ENCODE results near the gene GTF3C4. TPM values are rescaled to one million over a fixed set of nuclear protein-coding genes. Genes with fewer than 3 reads are reported as not detected.

GTF3C4 gene
- polyA plus RNA-seq, 1 of the 3 experiments (the other 2 are of a cell fraction): 2.8 TPM

DNA sequence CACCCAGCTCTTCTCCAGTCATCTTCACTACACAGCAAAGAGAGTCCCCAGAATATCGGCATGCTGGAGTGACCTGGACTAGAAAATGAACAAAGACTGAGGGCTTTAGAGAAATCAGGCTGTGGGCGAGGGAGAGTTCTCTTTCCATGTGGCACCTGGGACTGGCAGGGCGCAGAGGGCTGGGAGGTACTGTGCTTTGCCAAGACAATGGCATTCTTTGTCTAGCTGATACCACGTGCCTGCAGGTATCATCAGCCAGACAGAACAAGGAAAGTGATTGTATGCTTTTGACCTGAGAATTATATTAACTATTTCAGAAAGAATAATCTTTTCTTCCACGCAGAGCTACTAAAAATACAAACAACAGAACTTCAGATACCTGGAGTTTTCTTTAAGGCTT, 30.9 kb upstream of the GTF3C4 start:
- TF ChIP-seq, protein P1, sequence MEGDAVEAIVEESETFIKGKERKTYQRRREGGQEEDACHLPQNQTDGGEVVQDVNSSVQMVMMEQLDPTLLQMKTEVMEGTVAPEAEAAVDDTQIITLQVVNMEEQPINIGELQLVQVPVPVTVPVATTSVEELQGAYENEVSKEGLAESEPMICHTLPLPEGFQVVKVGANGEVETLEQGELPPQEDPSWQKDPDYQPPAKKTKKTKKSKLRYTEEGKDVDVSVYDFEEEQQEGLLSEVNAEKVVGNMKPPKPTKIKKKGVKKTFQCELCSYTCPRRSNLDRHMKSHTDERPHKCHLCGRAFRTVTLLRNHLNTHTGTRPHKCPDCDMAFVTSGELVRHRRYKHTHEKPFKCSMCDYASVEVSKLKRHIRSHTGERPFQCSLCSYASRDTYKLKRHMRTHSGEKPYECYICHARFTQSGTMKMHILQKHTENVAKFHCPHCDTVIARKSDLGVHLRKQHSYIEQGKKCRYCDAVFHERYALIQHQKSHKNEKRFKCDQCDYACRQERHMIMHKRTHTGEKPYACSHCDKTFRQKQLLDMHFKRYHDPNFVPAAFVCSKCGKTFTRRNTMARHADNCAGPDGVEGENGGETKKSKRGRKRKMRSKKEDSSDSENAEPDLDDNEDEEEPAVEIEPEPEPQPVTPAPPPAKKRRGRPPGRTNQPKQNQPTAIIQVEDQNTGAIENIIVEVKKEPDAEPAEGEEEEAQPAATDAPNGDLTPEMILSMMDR (IDR thresholded peaks at IDR 0.05): no peak
- no peak for TF ChIP-seq RXRA (IDR thresholded peaks at IDR 0.05; ENCODE audit: borderline replicate concordance, low read depth)
- TF ChIP-seq, protein P2, sequence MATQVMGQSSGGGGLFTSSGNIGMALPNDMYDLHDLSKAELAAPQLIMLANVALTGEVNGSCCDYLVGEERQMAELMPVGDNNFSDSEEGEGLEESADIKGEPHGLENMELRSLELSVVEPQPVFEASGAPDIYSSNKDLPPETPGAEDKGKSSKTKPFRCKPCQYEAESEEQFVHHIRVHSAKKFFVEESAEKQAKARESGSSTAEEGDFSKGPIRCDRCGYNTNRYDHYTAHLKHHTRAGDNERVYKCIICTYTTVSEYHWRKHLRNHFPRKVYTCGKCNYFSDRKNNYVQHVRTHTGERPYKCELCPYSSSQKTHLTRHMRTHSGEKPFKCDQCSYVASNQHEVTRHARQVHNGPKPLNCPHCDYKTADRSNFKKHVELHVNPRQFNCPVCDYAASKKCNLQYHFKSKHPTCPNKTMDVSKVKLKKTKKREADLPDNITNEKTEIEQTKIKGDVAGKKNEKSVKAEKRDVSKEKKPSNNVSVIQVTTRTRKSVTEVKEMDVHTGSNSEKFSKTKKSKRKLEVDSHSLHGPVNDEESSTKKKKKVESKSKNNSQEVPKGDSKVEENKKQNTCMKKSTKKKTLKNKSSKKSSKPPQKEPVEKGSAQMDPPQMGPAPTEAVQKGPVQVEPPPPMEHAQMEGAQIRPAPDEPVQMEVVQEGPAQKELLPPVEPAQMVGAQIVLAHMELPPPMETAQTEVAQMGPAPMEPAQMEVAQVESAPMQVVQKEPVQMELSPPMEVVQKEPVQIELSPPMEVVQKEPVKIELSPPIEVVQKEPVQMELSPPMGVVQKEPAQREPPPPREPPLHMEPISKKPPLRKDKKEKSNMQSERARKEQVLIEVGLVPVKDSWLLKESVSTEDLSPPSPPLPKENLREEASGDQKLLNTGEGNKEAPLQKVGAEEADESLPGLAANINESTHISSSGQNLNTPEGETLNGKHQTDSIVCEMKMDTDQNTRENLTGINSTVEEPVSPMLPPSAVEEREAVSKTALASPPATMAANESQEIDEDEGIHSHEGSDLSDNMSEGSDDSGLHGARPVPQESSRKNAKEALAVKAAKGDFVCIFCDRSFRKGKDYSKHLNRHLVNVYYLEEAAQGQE (IDR thresholded peaks at IDR 0.05; ENCODE audit: low read depth, low read length): no peak
- TF ChIP-seq FOXJ3 (CRISPR knock-in tag; IDR thresholded peaks at IDR 0.05): no peak
- no peak for TF ChIP-seq SIN3A (IDR thresholded peaks at IDR 0.05; ENCODE audit: borderline replicate concordance, low read depth, low read length)
- no peak for TF ChIP-seq EP300 (IDR thresholded peaks at IDR 0.05; ENCODE audit: borderline replicate concordance in 1 of 2, low read depth in 1 of 2, low read length in 1 of 2)
- TF ChIP-seq, protein P3, sequence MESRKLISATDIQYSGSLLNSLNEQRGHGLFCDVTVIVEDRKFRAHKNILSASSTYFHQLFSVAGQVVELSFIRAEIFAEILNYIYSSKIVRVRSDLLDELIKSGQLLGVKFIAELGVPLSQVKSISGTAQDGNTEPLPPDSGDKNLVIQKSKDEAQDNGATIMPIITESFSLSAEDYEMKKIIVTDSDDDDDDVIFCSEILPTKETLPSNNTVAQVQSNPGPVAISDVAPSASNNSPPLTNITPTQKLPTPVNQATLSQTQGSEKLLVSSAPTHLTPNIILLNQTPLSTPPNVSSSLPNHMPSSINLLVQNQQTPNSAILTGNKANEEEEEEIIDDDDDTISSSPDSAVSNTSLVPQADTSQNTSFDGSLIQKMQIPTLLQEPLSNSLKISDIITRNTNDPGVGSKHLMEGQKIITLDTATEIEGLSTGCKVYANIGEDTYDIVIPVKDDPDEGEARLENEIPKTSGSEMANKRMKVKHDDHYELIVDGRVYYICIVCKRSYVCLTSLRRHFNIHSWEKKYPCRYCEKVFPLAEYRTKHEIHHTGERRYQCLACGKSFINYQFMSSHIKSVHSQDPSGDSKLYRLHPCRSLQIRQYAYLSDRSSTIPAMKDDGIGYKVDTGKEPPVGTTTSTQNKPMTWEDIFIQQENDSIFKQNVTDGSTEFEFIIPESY (IDR thresholded peaks at IDR 0.05; ENCODE audit: borderline replicate concordance, low read depth): no peak
- no peak for TF ChIP-seq CHD2 (IDR thresholded peaks at IDR 0.05; ENCODE audit: low read length, partially characterized antibody)

DNA sequence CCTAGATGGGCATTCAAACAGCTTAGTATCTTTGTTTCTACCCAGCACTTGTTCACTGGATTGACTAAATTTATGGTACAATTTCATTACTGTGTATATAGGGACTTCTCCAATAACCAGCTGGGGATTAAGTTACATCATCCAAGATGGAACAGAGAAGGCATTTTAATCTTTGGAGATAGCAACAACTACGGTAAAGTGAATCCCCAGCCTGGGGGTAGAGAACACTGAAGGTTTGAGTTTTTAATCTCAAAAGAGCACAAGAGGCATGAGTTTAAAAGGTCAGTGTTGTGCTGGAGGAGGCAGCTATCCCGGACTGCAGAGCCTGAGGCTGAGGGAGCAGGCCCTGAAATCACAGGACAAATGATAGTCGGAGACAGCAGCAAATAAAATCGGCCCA, 29.0 kb upstream of the GTF3C4 start:
- WGBS (ENCODE audit: low lambda C conversion rate): 91% methylated on average over 4 of the region's 4 CpGs
- Histone ChIP-seq H4K20me1 (ENCODE audit: insufficient read depth) (no peaks in the 10 kb centered on the region), H3K27ac (ENCODE audit: low read depth in 2 of 2, low read length in 1 of 2) (no peak overlapping the region), H3K27me3 (ENCODE audit: insufficient read depth) (no peaks in the 10 kb centered on the region), H2AFZ (ENCODE audit: low read depth) (no peak overlapping the region), H3K9ac (no peak overlapping the region), H3K36me3 (replicated peaks in 1 of 2; ENCODE audit: control insufficient read depth in 1 of 2, insufficient read depth in 2 of 2, low read length in 1 of 2) (peaks cover 55 to 91% of the 10 kb centered on the region in 2 experiments), H3F3A (replicated peaks; ENCODE audit: insufficient read depth) (no peaks in the 10 kb centered on the region), H3K79me2 (ENCODE audit: insufficient read depth) (no peaks in the 10 kb centered on the region), H3K4me2 (no peak overlapping the region), H3K4me1 (ENCODE audit: control insufficient read depth in 1 of 2, insufficient read depth in 2 of 2, low read depth in 1 of 2, low read length in 1 of 2) (no peaks in the 10 kb centered on the region), H3K9me3 (no peaks in the 10 kb centered on the region), H3K9me2 (no peaks in the 10 kb centered on the region), H3K4me3 (ENCODE audit: low read depth in 2 of 2, low read length in 1 of 2) (no peak overlapping the region)
- DNase-seq: no peak
- ChIA-PET CTCF (interaction anchor here (1.3 to 1.7 kb wide), 2 partner anchors 10 to 159 kb away, joined by 5 read pairs; no protein-coding TSS in a partner anchor), POLR2A (no interaction called here)
- TF ChIP-seq TCF12 (IDR thresholded peaks at IDR 0.05) (no peak), NFIC (IDR thresholded peaks at IDR 0.05; ENCODE audit: borderline replicate concordance) (no peak), POLR2AphosphoS5 (IDR thresholded peaks at IDR 0.05; ENCODE audit: low read depth, low read length) (no peak), TEAD4 (IDR thresholded peaks at IDR 0.05; ENCODE audit: borderline replicate concordance, insufficient read depth) (no peak), SMC3 (IDR thresholded peaks at IDR 0.05; ENCODE audit: low read depth, low read length) (no peak), RCOR1 (IDR thresholded peaks at IDR 0.05; ENCODE audit: low read length) (no peak), FOXM1 (IDR thresholded peaks at IDR 0.05; ENCODE audit: low read depth) (no peak), JUND (IDR thresholded peaks at IDR 0.05) (no peak), FOSL2 (IDR thresholded peaks at IDR 0.05; ENCODE audit: borderline replicate concordance, low read depth) (no peak), EZH2phosphoT487 (IDR thresholded peaks at IDR 0.05; ENCODE audit: borderline replicate concordance, low read depth) (no peak), GATA2 (CRISPR knock-in tag; IDR thresholded peaks at IDR 0.05) (no peak), MEF2A (IDR thresholded peaks at IDR 0.05; ENCODE audit: borderline replicate concordance, low read depth) (no peak), ELF1 (IDR thresholded peaks at IDR 0.05) (no peak)
- TF ChIP-seq, protein P4, sequence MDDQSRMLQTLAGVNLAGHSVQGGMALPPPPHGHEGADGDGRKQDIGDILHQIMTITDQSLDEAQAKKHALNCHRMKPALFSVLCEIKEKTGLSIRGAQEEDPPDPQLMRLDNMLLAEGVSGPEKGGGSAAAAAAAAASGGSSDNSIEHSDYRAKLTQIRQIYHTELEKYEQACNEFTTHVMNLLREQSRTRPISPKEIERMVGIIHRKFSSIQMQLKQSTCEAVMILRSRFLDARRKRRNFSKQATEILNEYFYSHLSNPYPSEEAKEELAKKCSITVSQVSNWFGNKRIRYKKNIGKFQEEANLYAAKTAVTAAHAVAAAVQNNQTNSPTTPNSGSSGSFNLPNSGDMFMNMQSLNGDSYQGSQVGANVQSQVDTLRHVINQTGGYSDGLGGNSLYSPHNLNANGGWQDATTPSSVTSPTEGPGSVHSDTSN (IDR thresholded peaks at IDR 0.05): no peak

More for the DNA sequence above, 30.9 kb upstream of the GTF3C4 start:
- H3K9me2 ChIP-seq: no peaks in the 10 kb centered on the region
- CTCF ChIA-PET: no interaction called here
- H3K27me3 ChIP-seq (ENCODE audit: insufficient read depth): no peaks in the 10 kb centered on the region
- POLR2A ChIA-PET: no interaction called here
- H3K4me3 ChIP-seq (ENCODE audit: low read depth in 2 of 2, low read length in 1 of 2): no peak overlapping the region
- no peak overlapping the region for H3K27ac ChIP-seq (ENCODE audit: low read depth in 2 of 2, low read length in 1 of 2)
- WGBS (ENCODE audit: low lambda C conversion rate): 98% methylated on average over 5 of the region's 5 CpGs
- H3K9me3 ChIP-seq: no peaks in the 10 kb centered on the region
- no peak for DNase-seq
- no peak overlapping the region for H3K9ac ChIP-seq
- H3K36me3 ChIP-seq (replicated peaks in 1 of 2; ENCODE audit: control insufficient read depth in 1 of 2, insufficient read depth in 2 of 2, low read length in 1 of 2): peaks cover 46 to 74% of the 10 kb centered on the region in 2 experiments
- no peak overlapping the region for H2AFZ ChIP-seq (ENCODE audit: low read depth)
- no peaks in the 10 kb centered on the region for H3K79me2 ChIP-seq (ENCODE audit: insufficient read depth)
- no peaks in the 10 kb centered on the region for H4K20me1 ChIP-seq (ENCODE audit: insufficient read depth)
- no peak overlapping the region for H3K4me2 ChIP-seq
- no peaks in the 10 kb centered on the region for H3F3A ChIP-seq (replicated peaks; ENCODE audit: insufficient read depth)
- H3K4me1 ChIP-seq (ENCODE audit: control insufficient read depth in 1 of 2, insufficient read depth in 2 of 2, low read depth in 1 of 2, low read length in 1 of 2): no peaks in the 10 kb centered on the region
